ENCODE results near the gene NCK1. TPM values are rescaled to one million over a fixed set of nuclear protein-coding genes. Genes with fewer than 3 reads are reported as not detected.

The NCK1 gene
- 44.8 and 69.1 TPM in 2 replicates for total RNA-seq

DNA sequence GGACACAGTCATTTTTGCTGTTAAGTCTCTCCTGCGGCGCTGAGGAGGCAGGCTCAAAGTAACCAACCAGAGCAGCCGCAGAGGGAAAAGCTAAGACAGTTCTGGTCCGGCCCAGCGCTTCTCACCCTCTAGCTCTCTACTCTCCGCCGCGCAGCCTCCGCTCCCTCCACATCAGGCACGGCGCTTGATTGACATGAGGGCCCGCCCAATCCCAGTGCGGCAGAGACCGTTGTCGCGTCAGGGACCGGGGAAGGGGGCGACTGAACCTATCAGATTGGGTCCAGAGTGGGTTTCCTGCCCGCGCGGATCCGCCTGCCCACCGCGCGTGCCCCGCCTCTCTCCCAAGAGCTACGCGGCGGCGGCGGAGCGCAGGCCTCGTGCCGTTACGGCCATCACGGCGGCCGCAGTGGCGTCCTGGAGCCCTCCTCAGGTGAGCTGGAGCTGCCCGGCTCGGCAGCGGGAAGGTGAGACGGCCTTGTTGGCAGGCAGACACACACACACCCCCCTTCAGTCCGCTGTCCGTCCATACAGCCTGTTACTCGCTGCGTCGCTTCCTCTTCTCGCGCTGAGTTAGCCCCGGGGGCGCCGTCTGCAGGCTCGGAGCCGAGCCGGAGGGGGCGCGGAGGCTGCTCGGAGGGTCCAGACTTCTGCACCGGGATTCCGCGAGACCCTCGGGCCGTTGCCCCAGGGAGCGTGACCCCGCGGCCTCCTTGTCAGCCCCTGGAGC lies at the start of gene NCK1:
Gene NCK1 (plus strand): TSS at position 319 of the 727 bp plus-strand sequence. CDS start 65,794 bp downstream, outside the sequence.

GRCh38 chr3:136818769-136819391 lies 43.1 kb upstream of the NCK1 start, which contains the start of gene SLC35G2:
SLC35G2 (plus strand) TSS chr3:136819126; CDS start chr3:136854461, 35,335 bp downstream.

GRCh38 chr3:136957751-136958288 lies 95.8 kb downstream of the NCK1 start, which contains the start of gene IL20RB:
IL20RB (plus strand) TSS chr3:136957983; CDS start chr3:136958114, 131 bp downstream.

Other genes starting within 250 kb of the NCK1 start
- 20.3 and 21.2 TPM in 2 replicates for gene STAG1, start 109.8 kb upstream of the NCK1 start, total RNA-seq
- gene SLC35G2, start 43.1 kb upstream of the NCK1 start, total RNA-seq, result 16.1 and 20.8 TPM in 2 replicates
- 0.07 TPM in 1 of 2 replicates, not detected in the other for gene IL20RB, start 95.8 kb downstream of the NCK1 start, total RNA-seq

Measured in mammary microvascular endothelial cell (primary cell).